HG03469 (cell line): ENCODE measurements around the gene DOLK.
"Not testable (repeated sequence)": the region's sequence is repeated elsewhere in the genome, so short reads cannot be mapped to it uniquely, and the experiment has no call there.

Experiments
- ATAC-seq: cut with Tn5 transposase; IDR thresholded peaks from one replicate; pipeline ENCODE4 v1.9.1; 2021; ENCODE audit warnings: mild to moderate bottlenecking, moderate library complexity, moderate number of reproducible peaks; ENCODE audit not compliant: unreplicated experiment

DOLK gene

GRCh38 chr9:128947527-128948301 lies at the start of gene DOLK, which contains the start of gene NUP188:
Gene DOLK (minus strand): TSS chr9:128947603. CDS start chr9:128947303, 300 bp downstream.
Gene NUP188 (plus strand): TSS chr9:128947699. CDS start chr9:128947720, 21 bp downstream.
- ATAC-seq = peak; percentile 54

- no peak for ATAC-seq
These were observed 48.4 kb upstream of the DOLK start for GRCh38 chr9:128995791-128996190.

- no peak for ATAC-seq
These were observed 45.6 kb upstream of the DOLK start for GRCh38 chr9:128992995-128993394.

GRCh38 chr9:128987805-128988204 lies 40.4 kb upstream of the DOLK start:
- no peak for ATAC-seq

GRCh38 chr9:128986671-128987070 lies 39.3 kb upstream of the DOLK start:
- no peak for ATAC-seq

GRCh38 chr9:128983536-128983935 lies 36.1 kb upstream of the DOLK start:
- ATAC-seq = no peak

GRCh38 chr9:128979111-128979510 lies 31.7 kb upstream of the DOLK start:
- ATAC-seq = no peak

GRCh38 chr9:128972956-128973355 lies 25.6 kb upstream of the DOLK start:
- no peak for ATAC-seq

GRCh38 chr9:128969491-128969890 lies 22.1 kb upstream of the DOLK start:
- no peak for ATAC-seq

- ATAC-seq = not testable (repeated sequence)
These were observed 14.0 kb upstream of the DOLK start for GRCh38 chr9:128961403-128961802.

GRCh38 chr9:128947277-128947526 lies 201 bp downstream of the DOLK start:
- no peak for ATAC-seq

GRCh38 chr9:128946571-128947276 lies 679 bp downstream of the DOLK start:
- peak; percentile 3 for ATAC-seq

- no peak for ATAC-seq
These were observed 1.5 kb downstream of the DOLK start for GRCh38 chr9:128945798-128946501.

- ATAC-seq = not testable (repeated sequence)
These were observed 2.4 kb downstream of the DOLK start for GRCh38 chr9:128944966-128945365.

GRCh38 chr9:128943832-128944620 lies 3.4 kb downstream of the DOLK start:
- no peak for ATAC-seq

GRCh38 chr9:128940946-128941755 lies 6.3 kb downstream of the DOLK start:
- ATAC-seq = no peak

- ATAC-seq = no peak
These were observed 7.0 kb downstream of the DOLK start for GRCh38 chr9:128940271-128940921.

GRCh38 chr9:128937310-128938165 lies 9.9 kb downstream of the DOLK start:
- no peak for ATAC-seq
